Stimulated activated naive B cell treated with anti-CD40 and anti-IgM and Interleukin-4, amounts not matched to agents 10 μg/mL and 1 μg/mL and 100 μg/mL, for 72 hours (primary cell): Measurements from ENCODE around the gene ARHGAP15.

ENCODE experiments used
- ATAC-seq, 2 donors: fragments of 150-1000 bp; cut with Tn5 transposase; replicated peaks; 2 replicates each; pipeline ENCODE4 v1.10.0; 2021; ENCODE audit warnings: moderate library complexity in 1 of 2
- DNase-seq: peaks from one replicate; pipeline ENCODE4 v3.0.0; 2021
- H3K27ac Mint-ChIP-seq: one replicate; pipeline ENCODE4 v1.8.0; 2022; ENCODE audit warnings: mild to moderate bottlenecking, mixed read lengths
- H3K27me3 Mint-ChIP-seq, 2 donors: one replicate each; pipeline ENCODE4 v1.8.0; 2022; ENCODE audit warnings: mixed read lengths in 2 of 2
- H3K36me3 Mint-ChIP-seq, 2 donors: one replicate each; pipeline ENCODE4 v1.8.0; 2022; ENCODE audit warnings: mixed read lengths in 2 of 2, mild to moderate bottlenecking in 1 of 2
- H3K4me1 Mint-ChIP-seq, 2 donors: one replicate each; pipeline ENCODE4 v1.8.0; 2022; ENCODE audit warnings: mixed read lengths in 2 of 2, mild to moderate bottlenecking in 1 of 2
- H3K4me3 Mint-ChIP-seq, 2 donors: one replicate each; pipeline ENCODE4 v1.8.0; 2022; ENCODE audit warnings: mild to moderate bottlenecking in 2 of 2, mixed read lengths in 2 of 2, moderate library complexity in 1 of 2
- H3K9me3 Mint-ChIP-seq, 2 donors: one replicate each; pipeline ENCODE4 v1.8.0; 2022; ENCODE audit warnings: mixed read lengths in 2 of 2, mild to moderate bottlenecking in 1 of 2

Gene ARHGAP15

DNA sequence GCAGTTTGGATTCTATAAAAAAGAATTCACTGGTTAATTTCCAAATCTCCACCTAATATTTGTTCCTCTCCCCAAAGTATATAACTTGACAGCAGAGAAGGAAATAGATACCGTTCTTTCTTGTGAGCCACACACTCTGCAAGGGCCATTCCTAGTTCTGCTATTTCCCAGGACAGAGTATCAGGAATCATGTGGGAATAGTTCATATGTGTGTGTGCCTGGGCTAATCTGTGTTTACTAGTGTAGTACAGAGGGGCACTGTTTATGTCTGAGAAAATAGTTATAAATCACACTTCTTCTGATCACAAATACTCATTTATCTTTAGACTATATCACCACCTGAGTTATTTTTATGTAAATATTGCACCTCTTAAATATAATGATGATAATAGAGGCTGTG, 296.7 kb downstream of the ARHGAP15 start:
- H3K4me3 Mint-ChIP-seq = no peak overlapping the region
- H3K9me3 Mint-ChIP-seq = peaks cover 0 to 2% of the 10 kb centered on the region in 2 donors
- H3K27ac Mint-ChIP-seq = no peak overlapping the region
- H3K27me3 Mint-ChIP-seq = no peaks in the 10 kb centered on the region
- DNase-seq (no peak), ATAC-seq (no peak)
- H3K4me1 Mint-ChIP-seq = peaks cover 21 to 36% of the 10 kb centered on the region in 2 donors
- H3K36me3 Mint-ChIP-seq = peaks cover 8 to 17% of the 10 kb centered on the region in 2 donors

DNA sequence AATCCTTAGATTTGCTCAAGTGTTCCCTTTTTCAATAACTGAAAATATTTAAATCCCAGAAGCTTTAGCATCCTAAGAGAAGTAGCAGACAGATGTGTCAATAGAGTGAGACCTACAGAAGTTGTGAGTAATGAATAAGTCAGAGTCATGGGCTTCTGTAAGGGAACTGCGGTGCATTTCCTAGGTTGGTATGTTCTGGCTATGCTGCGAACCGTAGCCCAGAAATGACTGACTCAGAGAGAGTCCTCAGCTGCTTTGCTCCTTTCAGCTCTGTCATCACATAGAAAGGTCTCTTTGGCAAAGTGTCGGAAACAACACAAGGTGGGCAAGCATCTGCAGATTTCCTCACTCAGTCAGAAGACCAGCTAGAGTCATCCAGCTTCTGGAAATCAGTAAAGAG, 297.1 kb downstream of the ARHGAP15 start:
- DNase-seq (no peak), ATAC-seq (no peak)
- Mint-ChIP-seq H3K27ac (no peak overlapping the region), H3K27me3 (no peaks in the 10 kb centered on the region), H3K4me3 (no peak overlapping the region), H3K9me3 (peaks cover 0 to 2% of the 10 kb centered on the region in 2 donors), H3K4me1 (peaks cover 21 to 32% of the 10 kb centered on the region in 2 donors), H3K36me3 (peaks cover 8 to 17% of the 10 kb centered on the region in 2 donors)

DNA sequence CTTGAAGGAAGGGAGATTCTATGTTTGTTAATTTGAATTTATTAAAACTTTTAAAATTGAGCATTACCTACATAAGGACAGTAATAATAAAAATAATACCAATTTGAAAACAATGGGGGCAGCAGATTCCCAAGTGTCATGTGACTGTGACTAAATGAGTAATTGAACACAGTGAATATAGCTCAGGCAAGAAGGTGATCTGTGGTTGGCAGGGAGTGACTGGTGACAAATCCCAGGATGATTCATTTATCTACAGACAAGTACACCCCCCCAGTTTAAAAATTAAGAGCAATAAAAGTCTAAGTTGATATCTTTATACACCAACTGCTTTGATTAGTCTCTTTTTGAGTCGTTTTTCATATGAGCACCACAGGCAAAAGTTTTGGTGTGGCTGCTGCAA, 299.5 kb downstream of the ARHGAP15 start:
- DNase-seq (no peak), ATAC-seq (peak in 1 of 2 donors; percentile 43)
- Mint-ChIP-seq H3K27ac (no peak overlapping the region), H3K4me3 (no peak overlapping the region), H3K4me1 (peaks cover 8 to 17% of the 10 kb centered on the region in 2 donors), H3K36me3 (peaks cover 8% of the 10 kb centered on the region in 2 donors), H3K9me3 (no peaks in the 10 kb centered on the region), H3K27me3 (no peaks in the 10 kb centered on the region)

DNA sequence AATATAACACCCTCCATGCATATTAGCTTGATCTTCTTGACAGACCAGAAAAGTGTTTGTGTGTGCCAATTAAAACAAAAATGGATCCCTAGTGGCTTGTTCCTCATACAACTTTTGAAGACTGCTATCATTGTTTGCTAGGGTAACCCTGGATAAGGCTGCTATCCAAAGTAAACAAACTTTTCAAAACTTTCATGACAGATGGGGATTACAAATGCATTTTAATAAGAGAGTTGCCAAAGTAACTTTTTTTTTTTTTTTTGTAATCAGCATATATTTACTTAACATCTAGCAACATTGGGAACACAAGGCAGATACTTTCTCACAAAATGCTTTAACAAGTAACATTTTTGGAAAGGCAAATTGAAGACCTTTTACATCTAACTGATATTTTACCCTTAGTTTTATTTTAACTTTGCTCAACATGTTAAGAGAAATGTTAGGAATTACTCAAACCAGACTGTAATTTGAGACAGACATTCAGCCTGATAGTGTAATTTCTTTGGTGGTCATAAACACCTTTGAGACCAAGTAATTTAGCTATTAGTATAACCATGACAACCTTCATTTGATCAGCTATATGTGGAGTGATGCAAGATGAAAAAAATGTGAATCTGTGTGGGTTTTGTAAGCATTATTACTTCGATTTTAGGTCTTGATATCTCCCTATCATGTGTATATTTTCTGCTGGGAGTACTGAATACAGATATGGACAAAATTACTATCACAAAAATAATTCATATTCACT, 300.9 kb downstream of the ARHGAP15 start:
- Mint-ChIP-seq H3K4me1 (peaks cover 8 to 17% of the 10 kb centered on the region in 2 donors), H3K9me3 (no peaks in the 10 kb centered on the region), H3K36me3 (peaks cover 6 to 8% of the 10 kb centered on the region in 2 donors), H3K27ac (no peak overlapping the region), H3K4me3 (no peak overlapping the region), H3K27me3 (no peaks in the 10 kb centered on the region)
- DNase-seq (no peak), ATAC-seq (no peak)

DNA sequence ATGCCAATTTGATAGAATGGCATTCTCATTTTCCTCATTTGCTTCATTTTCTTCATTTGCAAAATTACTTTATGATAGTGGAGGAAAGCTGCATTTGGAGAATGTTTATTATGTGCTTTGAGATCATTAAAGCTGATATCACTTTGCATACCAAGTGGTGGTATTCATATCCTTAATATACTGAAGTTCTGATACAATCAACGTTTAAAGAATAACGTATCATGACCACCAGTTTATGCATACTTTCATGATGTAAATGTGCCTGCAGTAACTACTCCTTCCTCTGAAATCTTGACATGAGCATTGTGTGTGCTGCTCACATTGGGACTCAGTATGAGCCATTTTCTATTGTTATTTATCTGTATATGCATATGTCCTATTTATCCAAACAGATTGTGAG, 302.1 kb downstream of the ARHGAP15 start:
- H3K9me3 Mint-ChIP-seq = no peaks in the 10 kb centered on the region
- DNase-seq = no peak
- H3K4me1 Mint-ChIP-seq = peaks cover 8 to 17% of the 10 kb centered on the region in 2 donors

DNA sequence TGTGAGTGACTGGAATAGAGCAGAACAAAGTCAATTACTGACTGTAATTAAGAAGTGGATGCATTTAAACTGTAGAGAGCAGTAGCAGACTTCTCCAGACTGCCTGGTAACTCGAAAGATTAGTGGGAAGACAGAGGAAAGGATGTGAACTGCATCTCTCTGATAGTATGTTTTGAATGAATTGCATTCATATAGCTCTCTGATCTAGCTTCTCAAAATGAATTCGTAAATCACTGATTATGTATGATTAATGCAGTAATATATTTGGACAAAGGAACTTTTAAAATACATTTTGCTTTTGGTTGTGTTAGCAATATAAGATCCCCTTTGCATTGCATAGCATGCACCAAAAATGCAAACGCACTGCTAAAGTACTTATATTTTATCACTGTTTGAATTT, 304.0 kb downstream of the ARHGAP15 start:
- Mint-ChIP-seq H3K27me3 (no peaks in the 10 kb centered on the region), H3K36me3 (peaks cover under 1 to 4% of the 10 kb centered on the region in 2 donors), H3K9me3 (no peaks in the 10 kb centered on the region), H3K4me1 (peaks cover 3 to 10% of the 10 kb centered on the region in 2 donors), H3K27ac (no peak overlapping the region), H3K4me3 (no peak overlapping the region)
- ATAC-seq = no peak
- DNase-seq = no peak

More for the DNA sequence above, 302.1 kb downstream of the ARHGAP15 start:
- no peaks in the 10 kb centered on the region for H3K27me3 Mint-ChIP-seq
- peaks cover 4 to 5% of the 10 kb centered on the region in 2 donors for H3K36me3 Mint-ChIP-seq
- H3K4me3 Mint-ChIP-seq = no peak overlapping the region
- ATAC-seq = no peak
- H3K27ac Mint-ChIP-seq = no peak overlapping the region

DNA sequence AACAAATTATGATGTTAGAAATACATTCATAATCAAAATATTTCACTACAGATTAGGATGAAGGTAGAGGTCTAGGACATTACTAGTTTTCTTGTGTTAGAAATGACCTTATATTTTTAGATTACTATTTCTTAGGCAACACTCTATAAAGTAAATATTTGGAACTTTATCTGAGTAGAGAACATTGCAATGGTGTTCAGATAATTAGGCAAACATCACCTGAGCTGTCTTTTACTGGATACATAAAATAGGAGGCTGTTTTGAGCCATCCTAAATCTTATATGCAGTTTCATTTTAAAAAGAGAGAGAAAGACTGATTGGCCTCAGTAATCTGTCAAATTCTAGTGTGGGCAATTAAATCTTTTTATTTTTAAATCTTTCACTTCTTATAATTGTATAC, 304.6 kb downstream of the ARHGAP15 start:
- Mint-ChIP-seq H3K36me3 (peaks cover 4% of the 10 kb centered on the region in 2 donors), H3K4me1 (peaks cover 2 to 9% of the 10 kb centered on the region in 2 donors), H3K27me3 (no peaks in the 10 kb centered on the region), H3K27ac (no peak overlapping the region), H3K9me3 (no peaks in the 10 kb centered on the region), H3K4me3 (no peak overlapping the region)
- DNase-seq (no peak), ATAC-seq (no peak)

DNA sequence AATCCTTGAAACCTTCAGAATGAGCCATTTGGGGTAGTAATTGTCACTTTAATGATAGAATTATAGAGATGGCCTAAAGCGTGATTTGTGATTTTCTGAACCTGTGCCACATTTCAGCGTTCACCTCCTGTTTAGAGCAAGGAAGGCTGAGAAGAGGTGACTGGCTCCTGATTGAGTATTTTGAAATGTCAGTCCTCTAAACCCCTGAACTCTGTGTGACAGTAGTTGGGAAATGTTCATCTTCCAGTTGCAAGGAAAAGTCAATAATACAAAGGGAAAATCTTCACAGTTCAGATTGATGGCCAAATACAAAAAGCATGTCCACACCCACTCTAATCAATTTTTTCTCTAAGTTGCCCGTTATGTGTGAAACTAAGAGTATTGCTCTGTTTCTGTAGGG, 305.2 kb downstream of the ARHGAP15 start:
- Mint-ChIP-seq H3K4me3 (no peak overlapping the region), H3K27ac (no peak overlapping the region), H3K4me1 (peaks cover 2 to 9% of the 10 kb centered on the region in 2 donors), H3K36me3 (peaks cover 4% of the 10 kb centered on the region in 2 donors), H3K9me3 (no peaks in the 10 kb centered on the region), H3K27me3 (no peaks in the 10 kb centered on the region)
- DNase-seq = no peak
- ATAC-seq = no peak

DNA sequence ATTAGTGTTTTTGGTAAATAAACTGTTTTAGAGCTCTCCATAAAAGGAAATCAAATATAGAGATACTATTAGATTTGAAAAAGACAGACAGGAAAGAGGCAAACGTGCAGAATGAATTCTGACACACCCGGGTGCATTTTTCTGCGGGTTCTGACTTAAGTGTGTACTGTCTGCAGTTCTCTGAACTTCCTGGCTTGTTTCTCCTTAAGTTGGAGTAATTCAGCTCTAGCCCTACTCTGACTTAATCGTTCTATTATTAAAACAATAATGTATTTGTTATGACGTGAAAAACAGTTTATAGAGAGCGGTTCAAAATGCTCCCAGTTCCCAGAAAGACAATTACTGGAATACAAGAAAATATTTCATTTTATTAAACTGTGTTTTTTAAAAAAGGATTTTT, 305.9 kb downstream of the ARHGAP15 start:
- no peak overlapping the region for H3K4me3 Mint-ChIP-seq
- no peaks in the 10 kb centered on the region for H3K9me3 Mint-ChIP-seq
- H3K27me3 Mint-ChIP-seq = no peaks in the 10 kb centered on the region
- ATAC-seq = no peak
- no peak for DNase-seq
- peaks cover 2 to 9% of the 10 kb centered on the region in 2 donors for H3K4me1 Mint-ChIP-seq
- no peak overlapping the region for H3K27ac Mint-ChIP-seq
- peaks cover 4 to 7% of the 10 kb centered on the region in 2 donors for H3K36me3 Mint-ChIP-seq

DNA sequence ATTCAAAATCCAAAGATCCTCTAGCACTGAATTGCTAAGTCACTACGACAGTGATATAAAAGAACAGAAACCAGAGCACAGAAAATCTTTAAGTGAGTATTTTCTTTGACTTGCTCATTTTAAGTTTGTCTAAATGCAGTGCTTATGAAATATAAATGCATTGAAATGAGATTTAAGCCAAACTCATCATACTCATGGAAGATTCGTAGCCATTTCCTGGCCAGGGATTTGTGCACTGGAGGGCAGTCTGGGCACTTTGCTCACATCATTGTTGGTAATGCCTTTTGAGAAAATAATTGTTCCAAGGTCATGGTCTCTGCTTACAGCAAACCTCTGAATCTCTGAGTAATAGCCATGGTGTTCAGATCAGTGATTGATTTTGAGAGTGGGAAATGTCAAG, 307.7 kb downstream of the ARHGAP15 start:
- Mint-ChIP-seq H3K4me1 (peaks cover 2 to 9% of the 10 kb centered on the region in 2 donors), H3K27me3 (no peaks in the 10 kb centered on the region), H3K27ac (no peak overlapping the region), H3K36me3 (peaks cover 7 to 17% of the 10 kb centered on the region in 2 donors), H3K9me3 (no peaks in the 10 kb centered on the region), H3K4me3 (no peak overlapping the region)
- ATAC-seq (peak; percentile 33 to 50), DNase-seq (no peak)

DNA sequence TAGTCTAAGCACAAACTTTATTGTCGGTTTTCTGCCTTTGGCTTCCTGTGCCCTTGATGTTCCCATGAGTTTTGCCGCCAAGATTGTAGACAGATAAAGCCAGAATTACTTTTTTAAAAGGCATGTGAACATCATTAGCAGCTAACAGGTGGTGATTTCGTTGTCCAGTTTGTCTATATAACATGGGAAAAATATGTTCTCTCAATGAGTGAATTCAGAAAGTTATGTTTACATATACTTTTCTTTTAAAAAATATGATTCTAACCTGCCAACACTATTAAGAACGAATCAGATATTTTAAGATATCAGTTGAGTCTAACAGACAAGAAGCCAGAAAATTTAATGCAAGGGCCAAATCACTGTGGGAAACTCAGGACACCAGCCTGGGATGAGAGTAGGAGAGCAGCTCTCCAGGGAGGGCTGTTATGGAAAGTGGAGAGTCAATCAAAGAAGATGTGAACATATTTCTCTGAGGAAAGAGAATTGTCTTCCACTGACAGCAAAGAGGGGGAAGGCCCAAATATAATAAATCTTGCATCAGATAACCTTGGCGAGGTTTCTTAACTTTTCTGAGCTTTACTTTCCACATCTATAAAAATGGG, 311.3 kb downstream of the ARHGAP15 start:
- H3K9me3 Mint-ChIP-seq = no peaks in the 10 kb centered on the region
- ATAC-seq = no peak
- H3K27me3 Mint-ChIP-seq = no peaks in the 10 kb centered on the region
- no peak overlapping the region for H3K4me3 Mint-ChIP-seq
- H3K4me1 Mint-ChIP-seq = no peaks in the 10 kb centered on the region
- H3K36me3 Mint-ChIP-seq = peaks cover 19 to 32% of the 10 kb centered on the region in 2 donors
- no peak overlapping the region for H3K27ac Mint-ChIP-seq
- DNase-seq = no peak

DNA sequence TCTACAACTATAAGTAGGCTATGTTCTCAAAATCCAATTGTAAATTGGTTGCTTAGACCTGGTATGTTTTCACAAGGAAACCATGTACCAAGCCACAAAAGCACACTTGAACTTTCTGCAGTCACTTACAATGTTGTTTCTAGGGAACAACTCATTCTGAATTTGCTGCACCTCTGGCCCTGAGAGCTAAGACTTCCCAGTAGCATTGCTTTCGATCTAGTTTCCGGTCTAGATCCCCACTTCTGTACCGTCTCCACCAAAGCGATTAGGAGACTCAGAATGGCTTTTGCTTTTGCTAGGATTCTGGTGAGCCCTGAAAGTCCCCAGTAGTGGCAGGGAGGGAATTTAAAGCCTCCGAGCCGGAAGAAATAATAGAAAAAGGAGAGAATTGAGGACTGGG, 313.0 kb downstream of the ARHGAP15 start:
- peaks cover 20 to 35% of the 10 kb centered on the region in 2 donors for H3K36me3 Mint-ChIP-seq

DNA sequence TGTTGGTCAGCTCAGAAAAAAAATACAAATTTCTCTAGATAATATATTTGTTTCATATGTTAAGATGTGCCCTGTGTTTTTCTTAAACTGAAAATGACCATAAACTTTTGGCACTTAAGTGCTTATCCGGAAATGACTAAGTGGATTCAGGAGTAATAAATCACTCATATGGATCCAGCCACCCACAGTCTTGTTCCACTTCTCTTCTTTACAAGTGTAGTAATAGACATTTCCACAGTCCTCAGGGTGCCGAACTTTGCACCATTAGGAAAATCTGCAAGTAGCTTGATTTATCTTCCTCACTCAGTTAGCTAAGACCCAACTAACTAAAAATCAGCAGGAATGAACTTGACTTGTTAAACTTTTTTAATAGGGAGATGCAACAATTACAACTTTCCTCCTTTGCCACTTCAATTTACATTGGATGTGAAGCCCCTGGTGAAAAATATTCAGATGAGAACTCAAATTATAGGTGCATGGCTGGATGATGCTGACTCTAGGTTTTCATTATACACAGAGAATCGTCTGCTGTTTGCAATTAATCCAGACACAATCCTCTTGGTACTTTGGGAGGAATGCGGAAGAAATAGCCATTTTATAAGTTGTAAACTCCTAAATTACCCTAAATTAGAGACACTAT, 322.5 kb downstream of the ARHGAP15 start:
- DNase-seq = no peak
- H3K27ac Mint-ChIP-seq = peak overlapping the region; percentile 31
- peak; percentile 86 to 98 for ATAC-seq
- peaks cover 3 to 30% of the 10 kb centered on the region in 2 donors for H3K4me1 Mint-ChIP-seq
- no peak overlapping the region for H3K4me3 Mint-ChIP-seq
- H3K9me3 Mint-ChIP-seq = peaks cover 0 to 1% of the 10 kb centered on the region in 2 donors
- peaks cover 14 to 41% of the 10 kb centered on the region in 2 donors for H3K36me3 Mint-ChIP-seq
- no peaks in the 10 kb centered on the region for H3K27me3 Mint-ChIP-seq

More for the DNA sequence above, 313.0 kb downstream of the ARHGAP15 start:
- Mint-ChIP-seq H3K9me3 (no peaks in the 10 kb centered on the region), H3K4me1 (no peaks in the 10 kb centered on the region), H3K4me3 (no peak overlapping the region), H3K27ac (peak overlapping the region; percentile 47), H3K27me3 (no peaks in the 10 kb centered on the region)
- ATAC-seq (no peak), DNase-seq (no peak)

DNA sequence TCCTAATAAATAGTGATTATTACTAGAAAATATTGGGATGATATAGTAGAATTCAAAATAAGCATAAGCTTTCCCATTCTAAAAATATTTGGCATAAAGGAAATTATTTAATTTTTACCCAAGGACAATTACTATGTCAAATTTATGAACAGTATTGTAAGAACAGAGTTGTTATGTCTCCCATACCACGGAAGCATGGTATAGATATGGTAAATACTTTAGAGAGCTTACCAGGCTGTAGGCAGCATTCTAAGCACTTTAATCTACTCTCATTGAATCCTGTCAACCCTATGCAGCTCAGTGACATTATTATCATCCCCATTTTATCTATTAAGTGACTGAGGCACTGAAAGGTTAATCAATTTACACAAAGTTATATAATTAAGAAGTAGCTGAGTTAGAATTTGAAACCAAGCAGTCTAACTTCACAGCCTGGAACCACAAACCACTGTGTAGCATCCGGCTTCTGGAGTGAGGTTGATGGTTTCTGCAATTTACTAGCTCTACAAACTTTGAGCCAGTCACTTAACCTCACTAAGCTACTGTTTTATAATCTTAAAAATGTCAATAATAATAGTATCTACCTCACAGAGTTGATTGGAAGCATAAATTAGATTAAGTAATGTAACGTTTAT, 323.7 kb downstream of the ARHGAP15 start:
- ATAC-seq (no peak), DNase-seq (no peak)
- Mint-ChIP-seq H3K27ac (no peak overlapping the region), H3K4me3 (no peak overlapping the region), H3K27me3 (no peaks in the 10 kb centered on the region), H3K4me1 (peaks cover 3 to 29% of the 10 kb centered on the region in 2 donors), H3K36me3 (peaks cover 13 to 35% of the 10 kb centered on the region in 2 donors), H3K9me3 (peaks cover 0 to 1% of the 10 kb centered on the region in 2 donors)
